ENCODE data around the gene GLTPD2.

The GLTPD2 gene

GRCh38 chr17:4833178-4833940, 44.6 kb downstream of the GLTPD2 start, which contains the start of gene MINK1:
Gene MINK1 (plus strand): TSS chr17:4833340. CDS start chr17:4833584, 244 bp downstream.
- peak within 1 kb of the TSS; percentile 100 for H3K4me3 ChIP-seq (ENCODE audit: low read length)
- peaks cover 39% of the 10 kb centered on the region for H3K79me2 ChIP-seq (ENCODE audit: low read length)
- H3K4me2 ChIP-seq (ENCODE audit: low read length), result peak within 1 kb of the TSS; percentile 100
- H4K20me1 ChIP-seq (ENCODE audit: insufficient read depth, low read length), result peaks cover 14% of the 10 kb centered on the region
- H3K27me3 ChIP-seq (ENCODE audit: low read depth, low read length), result no peaks in the 10 kb centered on the region
- H3K36me3 ChIP-seq (replicated peaks; ENCODE audit: low read depth, low read length), result no peaks in the 10 kb centered on the region
- peak within 1 kb of the TSS; percentile 88 for H3K9ac ChIP-seq (ENCODE audit: low read length)
- no peak within 1 kb of the TSS for H2AFZ ChIP-seq (ENCODE audit: low read depth, low read length)
- H3K4me1 ChIP-seq (ENCODE audit: low read length), result peaks cover 11% of the 10 kb centered on the region
- TF ChIP-seq, protein P1, sequence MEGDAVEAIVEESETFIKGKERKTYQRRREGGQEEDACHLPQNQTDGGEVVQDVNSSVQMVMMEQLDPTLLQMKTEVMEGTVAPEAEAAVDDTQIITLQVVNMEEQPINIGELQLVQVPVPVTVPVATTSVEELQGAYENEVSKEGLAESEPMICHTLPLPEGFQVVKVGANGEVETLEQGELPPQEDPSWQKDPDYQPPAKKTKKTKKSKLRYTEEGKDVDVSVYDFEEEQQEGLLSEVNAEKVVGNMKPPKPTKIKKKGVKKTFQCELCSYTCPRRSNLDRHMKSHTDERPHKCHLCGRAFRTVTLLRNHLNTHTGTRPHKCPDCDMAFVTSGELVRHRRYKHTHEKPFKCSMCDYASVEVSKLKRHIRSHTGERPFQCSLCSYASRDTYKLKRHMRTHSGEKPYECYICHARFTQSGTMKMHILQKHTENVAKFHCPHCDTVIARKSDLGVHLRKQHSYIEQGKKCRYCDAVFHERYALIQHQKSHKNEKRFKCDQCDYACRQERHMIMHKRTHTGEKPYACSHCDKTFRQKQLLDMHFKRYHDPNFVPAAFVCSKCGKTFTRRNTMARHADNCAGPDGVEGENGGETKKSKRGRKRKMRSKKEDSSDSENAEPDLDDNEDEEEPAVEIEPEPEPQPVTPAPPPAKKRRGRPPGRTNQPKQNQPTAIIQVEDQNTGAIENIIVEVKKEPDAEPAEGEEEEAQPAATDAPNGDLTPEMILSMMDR (IDR thresholded peaks at IDR 0.05; ENCODE audit: low read depth, low read length), result no peak
- TF ChIP-seq EZH2phosphoT487 (IDR thresholded peaks at IDR 0.05; ENCODE audit: low read depth), result no peak
- H3K9me3 ChIP-seq (ENCODE audit: insufficient read depth, low read length), result no peaks in the 10 kb centered on the region
- peak within 1 kb of the TSS; percentile 52 for H3K27ac ChIP-seq (ENCODE audit: low read length)

DNA sequence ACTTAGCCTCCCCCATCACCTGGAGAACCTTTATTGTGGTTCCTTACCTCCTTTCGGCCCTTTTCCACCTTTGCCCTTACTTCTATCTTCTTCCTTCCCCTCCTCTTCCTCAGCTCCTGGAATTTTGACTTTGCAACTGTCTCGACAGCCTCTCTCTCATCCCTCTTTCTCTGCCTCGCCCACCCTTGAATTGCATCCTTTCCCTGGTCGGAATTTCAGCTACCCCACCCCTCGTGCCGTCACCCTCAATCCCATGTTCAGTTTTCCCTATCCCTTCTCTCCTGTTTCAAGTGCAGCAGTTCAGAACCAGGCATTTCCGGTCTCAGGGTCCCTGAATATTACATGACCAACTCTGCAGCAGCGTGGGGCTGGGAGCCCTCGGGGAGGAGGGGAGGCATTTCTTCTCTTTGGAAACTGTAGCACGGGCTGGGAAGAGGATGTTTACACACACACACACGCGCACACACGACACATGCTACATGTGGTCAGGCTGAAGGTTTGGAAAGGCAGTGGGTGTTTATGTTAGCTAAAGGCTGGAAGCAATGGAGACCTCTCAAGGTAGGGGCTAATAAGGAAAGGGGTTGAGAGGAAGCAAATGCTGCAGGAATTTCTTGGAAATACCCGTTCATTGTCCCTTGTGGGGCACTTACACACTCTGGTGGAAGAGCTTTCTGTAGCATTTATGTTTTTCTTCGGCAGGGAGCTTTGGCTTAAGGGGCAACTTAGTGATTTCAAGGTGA, 45.3 kb downstream of the GLTPD2 start:
- Histone ChIP-seq H3K4me1 (ENCODE audit: low read length) (peaks cover 11% of the 10 kb centered on the region), H3K27me3 (ENCODE audit: low read depth, low read length) (no peaks in the 10 kb centered on the region), H3K79me2 (ENCODE audit: low read length) (peaks cover 42% of the 10 kb centered on the region), H3K4me2 (ENCODE audit: low read length) (peak overlapping the region; percentile 100), H4K20me1 (ENCODE audit: insufficient read depth, low read length) (peaks cover 15% of the 10 kb centered on the region), H3K9ac (ENCODE audit: low read length) (peak overlapping the region; percentile 88), H2AFZ (ENCODE audit: low read depth, low read length) (no peak overlapping the region), H3K4me3 (ENCODE audit: low read length) (peak overlapping the region; percentile 100), H3K9me3 (ENCODE audit: insufficient read depth, low read length) (no peaks in the 10 kb centered on the region), H3K36me3 (replicated peaks; ENCODE audit: low read depth, low read length) (no peaks in the 10 kb centered on the region), H3K27ac (ENCODE audit: low read length) (no peak overlapping the region; the same call in 1 of the 2 replicates)
- TF ChIP-seq, protein P1 (IDR thresholded peaks at IDR 0.05; ENCODE audit: low read depth, low read length), result no peak
- TF ChIP-seq EZH2phosphoT487 (IDR thresholded peaks at IDR 0.05; ENCODE audit: low read depth), result no peak

GRCh38 chr17:4834681-4835020, 45.9 kb downstream of the GLTPD2 start:
- Histone ChIP-seq H3K4me3 (ENCODE audit: low read length) (peak overlapping the region; percentile 100), H2AFZ (ENCODE audit: low read depth, low read length) (no peak overlapping the region), H3K79me2 (ENCODE audit: low read length) (peaks cover 48% of the 10 kb centered on the region), H3K9ac (ENCODE audit: low read length) (peak overlapping the region; percentile 88; the same call in 1 of the 2 replicates), H3K4me1 (ENCODE audit: low read length) (peaks cover 11% of the 10 kb centered on the region), H4K20me1 (ENCODE audit: insufficient read depth, low read length) (peaks cover 15% of the 10 kb centered on the region), H3K4me2 (ENCODE audit: low read length) (peak overlapping the region; percentile 100), H3K27ac (ENCODE audit: low read length) (no peak overlapping the region), H3K36me3 (replicated peaks; ENCODE audit: low read depth, low read length) (no peaks in the 10 kb centered on the region), H3K27me3 (ENCODE audit: low read depth, low read length) (no peaks in the 10 kb centered on the region), H3K9me3 (ENCODE audit: insufficient read depth, low read length) (no peaks in the 10 kb centered on the region)
- TF ChIP-seq EZH2phosphoT487 (IDR thresholded peaks at IDR 0.05; ENCODE audit: low read depth), result no peak
- TF ChIP-seq, protein P1 (IDR thresholded peaks at IDR 0.05; ENCODE audit: low read depth, low read length), result no peak

GRCh38 chr17:4836221-4836620, 47.5 kb downstream of the GLTPD2 start:
- Histone ChIP-seq H3K36me3 (replicated peaks; ENCODE audit: low read depth, low read length) (no peaks in the 10 kb centered on the region), H3K4me3 (ENCODE audit: low read length) (no peak overlapping the region), H3K9me3 (ENCODE audit: insufficient read depth, low read length) (no peaks in the 10 kb centered on the region), H3K27ac (ENCODE audit: low read length) (no peak overlapping the region), H2AFZ (ENCODE audit: low read depth, low read length) (no peak overlapping the region), H3K4me1 (ENCODE audit: low read length) (peaks cover 11% of the 10 kb centered on the region), H3K4me2 (ENCODE audit: low read length) (no peak overlapping the region), H3K9ac (ENCODE audit: low read length) (no peak overlapping the region), H3K27me3 (ENCODE audit: low read depth, low read length) (no peaks in the 10 kb centered on the region), H3K79me2 (ENCODE audit: low read length) (peaks cover 59% of the 10 kb centered on the region), H4K20me1 (ENCODE audit: insufficient read depth, low read length) (peaks cover 20% of the 10 kb centered on the region)
- no peak for TF ChIP-seq EZH2phosphoT487 (IDR thresholded peaks at IDR 0.05; ENCODE audit: low read depth)
- TF ChIP-seq, protein P1 (IDR thresholded peaks at IDR 0.05; ENCODE audit: low read depth, low read length), result no peak

All from OCI-LY3 (cell line).